Astrocyte of the cerebellum (primary cell): ENCODE data around the gene MRPS12.

ENCODE experiments used
- DNase-seq: peaks from one replicate; pipeline ENCODE4 v3.0.0-alpha.2; 2011; ENCODE audit warnings: low read depth
- H3K4me3 ChIP-seq: 2 replicates; pipeline ENCODE4 v1.5.1; 2011; ENCODE audit warnings: mild to moderate bottlenecking, low read depth, low read length, moderate library complexity
- in situ Hi-C: cut with HindIII; loops from 2 replicates; pipeline ENCODE4 v1.10.0; 2017; ENCODE audit warnings: low sequenced_read_pairs
- TF ChIP-seq, protein P1 (sequence below): IDR thresholded peaks from 2 replicates; pipeline ENCODE4 v1.5.1; 2012; ENCODE audit warnings: low read length, low read depth, moderate library complexity, mild to moderate bottlenecking; ENCODE audit errors: missing control alignments

Gene MRPS12

DNA sequence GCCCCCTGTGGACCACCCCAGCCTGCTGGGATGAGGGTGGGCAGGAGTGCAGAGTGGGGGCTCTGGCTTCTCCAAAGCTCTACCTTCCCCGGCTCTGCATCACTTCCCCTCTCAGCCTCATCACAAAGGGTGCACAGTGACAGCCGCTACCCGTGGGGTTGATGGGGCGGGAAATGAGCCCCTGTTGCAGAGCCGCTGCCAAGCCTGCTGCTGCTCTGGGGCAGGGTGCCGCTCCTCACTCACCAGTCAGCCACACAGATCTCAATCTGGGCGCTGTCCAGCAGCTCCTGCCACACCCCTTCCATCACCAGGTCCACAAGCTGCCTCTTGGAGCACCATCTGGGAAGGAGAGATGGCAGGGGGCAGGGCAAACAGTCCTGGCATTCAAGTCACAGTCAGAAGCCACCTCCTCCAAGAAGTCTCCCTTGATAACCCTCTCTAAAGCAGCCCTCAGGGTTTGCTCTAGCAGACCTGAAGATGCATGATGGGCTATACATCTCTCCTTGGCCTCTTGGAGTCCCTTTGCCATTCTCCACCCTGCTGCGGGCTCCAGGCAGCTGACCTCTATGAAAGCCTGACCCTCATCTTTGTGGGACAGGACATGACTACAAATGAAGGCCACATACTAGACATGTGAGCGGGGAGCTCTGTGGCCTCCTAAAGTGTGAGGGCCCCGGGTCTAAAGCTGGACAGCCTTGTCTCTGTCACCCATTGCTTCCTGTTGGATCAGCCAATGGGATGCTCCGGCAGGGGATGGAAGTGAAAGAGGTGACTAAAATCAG lies 15.7 kb downstream of the MRPS12 start:
- in situ Hi-C loops = no loop called here
- no peak for DNase-seq
- TF ChIP-seq, protein P1, sequence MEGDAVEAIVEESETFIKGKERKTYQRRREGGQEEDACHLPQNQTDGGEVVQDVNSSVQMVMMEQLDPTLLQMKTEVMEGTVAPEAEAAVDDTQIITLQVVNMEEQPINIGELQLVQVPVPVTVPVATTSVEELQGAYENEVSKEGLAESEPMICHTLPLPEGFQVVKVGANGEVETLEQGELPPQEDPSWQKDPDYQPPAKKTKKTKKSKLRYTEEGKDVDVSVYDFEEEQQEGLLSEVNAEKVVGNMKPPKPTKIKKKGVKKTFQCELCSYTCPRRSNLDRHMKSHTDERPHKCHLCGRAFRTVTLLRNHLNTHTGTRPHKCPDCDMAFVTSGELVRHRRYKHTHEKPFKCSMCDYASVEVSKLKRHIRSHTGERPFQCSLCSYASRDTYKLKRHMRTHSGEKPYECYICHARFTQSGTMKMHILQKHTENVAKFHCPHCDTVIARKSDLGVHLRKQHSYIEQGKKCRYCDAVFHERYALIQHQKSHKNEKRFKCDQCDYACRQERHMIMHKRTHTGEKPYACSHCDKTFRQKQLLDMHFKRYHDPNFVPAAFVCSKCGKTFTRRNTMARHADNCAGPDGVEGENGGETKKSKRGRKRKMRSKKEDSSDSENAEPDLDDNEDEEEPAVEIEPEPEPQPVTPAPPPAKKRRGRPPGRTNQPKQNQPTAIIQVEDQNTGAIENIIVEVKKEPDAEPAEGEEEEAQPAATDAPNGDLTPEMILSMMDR = no peak
- no peak overlapping the region for H3K4me3 ChIP-seq

DNA sequence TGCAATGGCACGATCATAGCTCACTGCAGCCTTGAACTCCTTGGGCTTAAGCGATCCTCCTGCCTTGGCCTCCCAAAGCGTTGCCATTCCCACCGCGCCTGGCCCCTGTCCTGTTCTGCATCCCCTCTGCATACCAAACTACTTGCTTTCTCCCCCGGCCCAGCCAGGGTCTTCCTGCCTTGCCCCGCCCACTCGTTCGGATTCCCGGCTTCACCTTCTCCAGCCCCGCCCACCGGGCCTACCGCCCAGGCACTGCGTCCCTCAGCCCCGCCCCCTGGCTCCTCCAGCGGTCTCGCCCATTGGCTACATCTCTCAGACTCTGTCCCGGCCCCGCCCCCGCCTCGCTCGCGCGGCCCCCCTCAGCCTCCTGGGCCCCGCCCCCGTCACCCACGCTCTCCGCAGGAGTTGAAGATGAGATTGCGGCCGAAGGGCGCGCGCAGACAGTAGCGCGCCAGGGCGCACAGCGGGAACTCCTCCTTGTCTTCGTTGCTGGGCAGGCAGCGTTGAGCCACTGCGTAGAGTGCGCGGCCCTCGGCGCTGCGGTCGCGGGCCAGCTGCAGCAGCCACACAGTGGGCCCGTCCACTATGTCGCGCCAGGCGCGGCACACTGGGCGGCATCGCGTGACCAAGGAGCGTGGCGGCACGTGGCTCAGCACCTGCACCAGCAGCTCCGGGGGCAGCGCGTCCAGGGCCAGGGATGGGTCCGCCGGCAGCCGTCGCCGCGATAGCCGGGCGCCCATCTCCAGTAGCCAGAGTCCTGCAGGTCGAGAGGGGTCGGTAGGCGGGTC lies 19.0 kb downstream of the MRPS12 start:
- DNase-seq = peak; percentile 34
- TF ChIP-seq, protein P1 = no peak
- peak overlapping the region; percentile 42 for H3K4me3 ChIP-seq
- in situ Hi-C loops = no loop called here

- H3K4me3 ChIP-seq = no peak overlapping the region
- TF ChIP-seq, protein P1 = no peak
- no peak for DNase-seq
- in situ Hi-C loops = no loop called here
Measured at GRCh38 chr19:38951187-38951586, 20.4 kb downstream of the MRPS12 start.

DNA sequence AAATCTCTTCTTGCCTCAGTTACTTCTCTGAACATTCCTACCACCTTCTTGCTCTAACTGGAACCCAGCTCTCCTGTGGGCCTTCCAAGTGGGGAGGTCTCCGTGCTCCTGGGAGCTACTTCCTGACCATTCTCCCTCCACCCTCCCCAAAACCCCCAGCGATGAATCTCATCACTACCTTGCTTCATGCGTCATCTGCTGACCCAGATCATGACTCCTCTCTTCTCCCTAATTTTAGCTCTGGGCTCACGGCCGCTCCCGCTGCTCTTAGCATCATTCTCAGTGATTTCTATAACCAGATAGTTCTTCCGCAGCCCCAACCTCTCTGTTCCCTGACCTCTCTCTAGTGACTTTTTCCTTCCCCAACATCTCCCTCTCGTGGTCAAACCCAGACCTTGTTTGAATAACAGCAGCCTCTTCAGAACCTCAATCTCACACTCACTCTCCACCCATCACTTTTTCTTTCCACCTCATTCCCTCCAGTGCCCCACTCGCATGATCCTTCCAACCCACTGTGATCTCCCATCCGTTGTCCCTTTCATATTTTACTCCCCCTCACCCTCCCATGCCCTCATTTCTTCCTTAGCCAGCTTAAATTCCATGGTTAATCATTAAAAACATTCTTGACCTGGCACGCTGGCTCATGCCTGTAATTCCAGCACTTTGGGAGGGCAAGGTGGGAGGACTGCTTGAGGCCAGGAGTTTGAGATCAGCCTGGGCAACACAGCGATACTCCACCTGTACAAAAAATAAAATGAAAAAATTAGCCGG lies 21.8 kb downstream of the MRPS12 start:
- TF ChIP-seq, protein P1 = peak; percentile 48
- no peak for DNase-seq
- in situ Hi-C loops = no loop called here
- no peak overlapping the region for H3K4me3 ChIP-seq

- TF ChIP-seq, protein P1 = no peak
Measured at GRCh38 chr19:38953677-38954076, 22.9 kb downstream of the MRPS12 start.

DNA sequence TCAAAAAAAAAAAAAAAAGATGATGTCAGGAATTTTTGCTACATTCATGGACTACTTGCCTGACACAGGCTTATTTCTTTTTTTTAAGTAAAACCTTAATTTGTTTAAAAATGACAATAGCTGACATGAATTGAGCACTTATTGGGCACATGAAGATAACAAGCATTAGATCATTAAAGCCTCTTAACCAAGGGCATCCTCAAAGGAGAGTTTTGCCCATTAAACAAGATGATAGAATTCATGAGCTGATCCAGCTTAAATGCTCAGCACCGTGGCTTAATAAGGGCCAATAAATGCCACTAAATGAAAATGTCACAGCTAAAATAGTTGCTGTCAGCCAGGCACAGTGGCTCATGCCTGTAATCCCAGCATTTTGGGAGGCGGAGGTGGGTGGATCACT lies 25.5 kb downstream of the MRPS12 start:
- no peak for DNase-seq
- TF ChIP-seq, protein P1 = no peak
- no peak overlapping the region for H3K4me3 ChIP-seq
- in situ Hi-C loops = no loop called here

More at GRCh38 chr19:38953677-38954076, 22.9 kb downstream of the MRPS12 start:
- DNase-seq = no peak
- H3K4me3 ChIP-seq = no peak overlapping the region
- in situ Hi-C loops = no loop called here
